H1 (cell line): ENCODE measurements around the gene SLC35F1. TPM values are rescaled to one million over a fixed set of nuclear protein-coding genes. Genes with fewer than 3 reads are reported as not detected.

Experiments used
- CTCF ChIA-PET: fragments of 300-600 bp; sonication (Branson Sonifier 250); formaldehyde crosslinking; loops from one replicate; lab custom pipeline; 2021; ENCODE audit not compliant: partially characterized antibody; lab: Charles Lee
- POLR2A ChIA-PET: fragments of 300-600 bp; sonication (Branson Sonifier 250); formaldehyde crosslinking; loops from one replicate; lab custom pipeline; 2021; ENCODE audit warnings: inconsistent platforms; ENCODE audit not compliant: partially characterized antibody; lab: Charles Lee
- DNase-seq, 2 experiments: peaks; one replicate each; pipeline versions ENCODE4 v3.0.0 to v3.0.0-alpha.2; 2010 to 2022; ENCODE audit warnings: low spot score in 2 of 2, low read depth in 1 of 2, mixed read lengths in 1 of 2
- FAIRE-seq: peaks from 2 replicates; lab custom pipeline; 2011; peaks lifted over from hg19 to GRCh38; lab: Jason Lieb, UNC
- H2AFZ ChIP-seq: 2 replicates; pipeline ENCODE4 v1.8.1; 2012; ENCODE audit warnings: low read length, inconsistent platforms
- H2AK5ac ChIP-seq: 2 replicates; pipeline ENCODE4 v1.6.1; 2013; ENCODE audit warnings: low read depth, low read length
- H2BK120ac ChIP-seq: replicated peaks from 2 replicates; pipeline ENCODE3; 2013; ENCODE audit warnings: low read depth, low read length, inconsistent platforms
- H2BK12ac ChIP-seq: 2 replicates; pipeline ENCODE4 v1.6.1; 2013; ENCODE audit warnings: low read depth, low read length
- H2BK15ac ChIP-seq: 2 replicates; pipeline ENCODE4 v1.6.1; 2013; ENCODE audit warnings: low read length
- H2BK20ac ChIP-seq: 2 replicates; pipeline ENCODE4 v1.6.1; 2013; ENCODE audit warnings: low read length
- H2BK5ac ChIP-seq: 2 replicates; pipeline ENCODE4 v1.6.1; 2013; ENCODE audit warnings: low read depth, low read length
- H3K14ac ChIP-seq: 2 replicates; pipeline ENCODE4 v1.6.1; 2013; ENCODE audit warnings: inconsistent platforms; ENCODE audit not compliant: insufficient read length
- H3K18ac ChIP-seq: 2 replicates; pipeline ENCODE4 v1.6.1; 2013; ENCODE audit warnings: low read length; ENCODE audit errors: extremely low read depth
- H3K23ac ChIP-seq: 2 replicates; pipeline ENCODE4 v1.6.1; 2013; ENCODE audit warnings: inconsistent platforms; ENCODE audit not compliant: insufficient read length
- H3K23me2 ChIP-seq: 2 replicates; pipeline ENCODE4 v1.6.1; 2013; ENCODE audit warnings: low read depth, low read length
- H3K27ac ChIP-seq: 2 replicates; pipeline ENCODE4 v1.6.1; 2011; ENCODE audit warnings: low read depth, low read length, inconsistent platforms
- H3K27me3 ChIP-seq, 4 experiments: replicated peaks in 1 of 4; 1 replicate in 1 of 4; 2 replicates in 3 of 4; pipeline versions ENCODE4 v1.6.1 to v1.8.1; 2011 to 2013; ENCODE audit warnings: low read length in 3 of 4, mild to moderate bottlenecking in 3 of 4, inconsistent platforms in 2 of 4, mixed read lengths in 2 of 4, moderate library complexity in 1 of 4; ENCODE audit not compliant: control insufficient read depth in 3 of 4, insufficient read depth in 3 of 4; ENCODE audit errors: extremely low read depth in 1 of 4
- H3K36me3 ChIP-seq, 4 experiments: 2 replicates each; pipeline versions ENCODE4 v1.6.1 to v1.8.1; 2011 to 2013; ENCODE audit warnings: mild to moderate bottlenecking in 4 of 4, low read length in 3 of 4, moderate library complexity in 2 of 4, control low read depth in 1 of 4, inconsistent platforms in 1 of 4; ENCODE audit not compliant: insufficient read depth in 4 of 4, control insufficient read depth in 2 of 4
- H3K4ac ChIP-seq: replicated peaks from 2 replicates; pipeline ENCODE3; 2013; ENCODE audit warnings: low read length, low read depth, mixed read lengths, inconsistent platforms; ENCODE audit not compliant: insufficient read length
- H3K4me1 ChIP-seq, 4 experiments: replicated peaks in 1 of 4; 1 replicate in 1 of 4; 2 replicates in 3 of 4; pipeline versions ENCODE4 v1.6.1 to v1.8.1; 2011 to 2013; ENCODE audit warnings: low read length in 3 of 4, inconsistent platforms in 2 of 4, mixed read lengths in 1 of 4; ENCODE audit not compliant: insufficient read depth in 4 of 4, control insufficient read depth in 3 of 4
- H3K4me2 ChIP-seq, 2 experiments: 2 replicates each; pipeline versions ENCODE4 v1.6.1 to v1.8.1; 2011 to 2013; ENCODE audit warnings: low read depth in 2 of 2, low read length in 2 of 2, control low read depth in 1 of 2, inconsistent platforms in 1 of 2, mild to moderate bottlenecking in 1 of 2; ENCODE audit not compliant: insufficient read depth in 1 of 2
- H3K4me3 ChIP-seq, 4 experiments: fragments of 200-600, 300-600 bp in 1 of 4; sonication (generic), shearing (Covaris generic), sonication (Bioruptor Twin) in 1 of 4; 2 replicates each; pipeline versions ENCODE4 v1.5.1 to v1.8.1; 2011 to 2016; ENCODE audit warnings: low read length in 4 of 4, low read depth in 3 of 4, control low read depth in 2 of 4, inconsistent platforms in 2 of 4, mild to moderate bottlenecking in 2 of 4, mixed read lengths in 1 of 4, moderate library complexity in 1 of 4; ENCODE audit not compliant: insufficient read depth in 2 of 4; ENCODE audit errors: extremely low read depth in 1 of 4
- H3K56ac ChIP-seq: replicated peaks from 2 replicates; pipeline ENCODE3; 2013; ENCODE audit warnings: low read depth, mild to moderate bottlenecking, mixed read lengths, low read length, inconsistent platforms; ENCODE audit not compliant: insufficient read length
- H3K79me1 ChIP-seq: 2 replicates; pipeline ENCODE4 v1.6.1; 2013; ENCODE audit warnings: low read depth, low read length, control low read depth
- H3K79me2 ChIP-seq, 2 experiments: 2 replicates each; pipeline versions ENCODE4 v1.6.1 to v1.8.1; 2012 to 2013; ENCODE audit warnings: low read length in 2 of 2, mild to moderate bottlenecking in 2 of 2, inconsistent platforms in 1 of 2; ENCODE audit not compliant: insufficient read depth in 2 of 2, control insufficient read depth in 1 of 2
- H3K9ac ChIP-seq, 4 experiments: replicated peaks in 1 of 4; 1 replicate in 1 of 4; 2 replicates in 3 of 4; pipeline versions ENCODE4 v1.6.1 to v1.8.1; 2011 to 2013; ENCODE audit warnings: low read depth in 3 of 4, low read length in 3 of 4, control low read depth in 2 of 4, mild to moderate bottlenecking in 2 of 4, moderate library complexity in 2 of 4, inconsistent platforms in 1 of 4; ENCODE audit errors: extremely low read depth in 1 of 4
- H3K9me3 ChIP-seq, 2 experiments: 2 replicates each; pipeline versions ENCODE4 v1.6.1 to v1.8.1; 2012 to 2013; ENCODE audit warnings: mild to moderate bottlenecking in 2 of 2, moderate library complexity in 2 of 2, control low read depth in 1 of 2, inconsistent platforms in 1 of 2, low read depth in 1 of 2, low read length in 1 of 2, mixed read lengths in 1 of 2; ENCODE audit not compliant: insufficient read depth in 2 of 2
- H4K20me1 ChIP-seq, 2 experiments: replicated peaks in 1 of 2; 2 replicates each; pipeline versions ENCODE3 to v1.8.1; 2011 to 2013; ENCODE audit warnings: inconsistent platforms in 2 of 2, low read length in 2 of 2, mild to moderate bottlenecking in 1 of 2; ENCODE audit not compliant: insufficient read depth in 2 of 2, control insufficient read depth in 1 of 2
- H4K5ac ChIP-seq: 2 replicates; pipeline ENCODE4 v1.6.1; 2013; ENCODE audit warnings: low read length, low read depth, mixed read lengths, inconsistent platforms; ENCODE audit not compliant: insufficient read length
- H4K8ac ChIP-seq: 2 replicates; pipeline ENCODE4 v1.8.0; 2013; ENCODE audit warnings: mild to moderate bottlenecking, moderate library complexity, low read length, inconsistent platforms; ENCODE audit not compliant: insufficient read depth; ENCODE audit errors: extremely low read depth
- H4K91ac ChIP-seq: replicated peaks from 2 replicates; pipeline ENCODE3; 2013; ENCODE audit warnings: low read length, mixed read lengths, inconsistent platforms; ENCODE audit not compliant: insufficient read length
- ASH2L ChIP-seq: fragments of 200-600, 300-600 bp; sonication (generic); IDR thresholded peaks from one replicate; pipeline ENCODE4 v1.7.1; 2017; ENCODE audit warnings: low read length
- HDAC2 ChIP-seq, 2 experiments: fragments of 300-600 bp in 1 of 2; sonication (generic) in 1 of 2; IDR thresholded peaks; 2 replicates each; pipeline ENCODE4 v1.6.1; 2011 to 2012; ENCODE audit warnings: low read depth in 2 of 2, low read length in 2 of 2, mild to moderate bottlenecking in 2 of 2, moderate library complexity in 2 of 2, borderline replicate concordance in 1 of 2, inconsistent platforms in 1 of 2
- SIN3A ChIP-seq, 2 experiments: IDR thresholded peaks in 1 of 2; conservative IDR thresholded peaks in 1 of 2; 2 replicates each; pipeline ENCODE4 v1.6.1; 2011 to 2012; ENCODE audit warnings: low read length in 2 of 2, improper control_type of control experiment in 1 of 2, low read depth in 1 of 2, mild to moderate bottlenecking in 1 of 2
- polyA plus RNA-seq, 7 experiments: library from polyadenylated mRNA; depleted of rRNA in 3 of 7; stranded (reverse) in 5 of 7; unstranded in 2 of 7; fragments of >200 nt in 5 of 7; fragments of 200-250 nt in 2 of 7; gene quantifications; 1 replicate in 5 of 7; 2 replicates in 1 of 7; 4 replicates in 1 of 7; pipeline versions ENCODE4 v1.2.1 to v1.2.3, GENCODE V29; 2011 to 2013; ENCODE audit warnings: missing spikeins in 2 of 7, mixed read lengths in 2 of 7
- total RNA-seq: library from RNA; stranded (reverse); fragmentation: NEBNext Ultra II Directional; extraction: Animal tissue kit (Norgen Biotek cat#: 25700); gene quantifications from 2 replicates; pipeline ENCODE4 v1.2.1, GENCODE V29; 2021
- TF ChIP-seq, protein P1 (sequence below): IDR thresholded peaks from 2 replicates; pipeline ENCODE4 v1.6.1; 2012; ENCODE audit warnings: inconsistent platforms

SLC35F1 gene
- total and polyA plus RNA-seq, 2 of the 8 experiments (the other 6 are each of a cell fraction or from before 2014, with no cell fraction given) = 7.0 to 10.0 TPM

DNA sequence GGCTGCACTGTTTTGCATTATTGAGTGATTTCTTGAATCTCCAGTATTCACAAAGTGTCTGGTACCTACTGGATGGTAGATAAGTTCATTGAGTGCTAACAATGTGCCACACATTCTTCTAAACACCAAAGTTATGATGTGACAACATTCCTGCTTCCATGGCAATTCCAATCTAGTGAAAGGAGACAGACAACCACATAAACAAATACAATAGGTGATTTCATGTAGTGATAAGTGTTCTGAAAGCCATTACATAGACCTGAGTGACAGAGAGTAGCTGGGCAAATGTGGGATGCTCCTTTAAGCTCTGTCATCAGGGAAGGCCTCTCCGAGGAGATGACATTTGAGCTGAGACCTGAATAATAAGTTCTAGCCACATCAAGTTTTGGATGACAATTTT, 295.5 kb downstream of the SLC35F1 start (continued):
- no peak for TF ChIP-seq ASH2L

DNA sequence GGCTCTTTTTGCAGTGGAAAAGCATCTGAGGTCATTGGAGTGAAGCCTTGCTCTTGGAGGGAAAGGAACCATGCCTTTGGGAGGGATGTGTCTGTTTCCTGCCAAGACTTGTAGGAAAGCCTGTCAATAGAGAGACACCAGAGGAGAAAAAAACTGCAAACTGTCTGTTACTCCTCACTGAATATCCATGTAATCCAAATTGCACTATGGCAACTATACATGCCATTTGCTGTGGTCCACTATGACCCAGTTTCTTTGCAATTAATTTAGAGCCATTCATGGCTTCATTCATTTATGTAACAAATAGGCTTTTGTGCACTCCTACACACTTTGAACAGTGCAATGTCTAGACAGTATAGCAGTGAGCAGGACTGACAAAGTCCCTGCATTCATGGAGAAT, 296.5 kb downstream of the SLC35F1 start:
- H4K20me1 ChIP-seq = no peaks in the 10 kb centered on the region
- no peak overlapping the region for H4K5ac ChIP-seq
- H3K9me3 ChIP-seq = no peaks in the 10 kb centered on the region
- H3K18ac ChIP-seq = no peak overlapping the region
- H4K8ac ChIP-seq = no peak overlapping the region
- no peak overlapping the region for H2AFZ ChIP-seq
- no peak overlapping the region for H3K9ac ChIP-seq
- H3K79me2 ChIP-seq = no peaks in the 10 kb centered on the region
- CTCF ChIA-PET = no interaction called here
- no peaks in the 10 kb centered on the region for H3K79me1 ChIP-seq
- no peak overlapping the region for H3K4ac ChIP-seq
- H2BK20ac ChIP-seq = no peak overlapping the region
- no peak overlapping the region for H3K56ac ChIP-seq
- no peak overlapping the region for H3K27ac ChIP-seq
- H3K4me1 ChIP-seq = peaks cover 0 to 5% (median 4%) of the 10 kb centered on the region in 4 experiments; a peak in 3 of 7 replicates
- no peak overlapping the region for H2BK15ac ChIP-seq
- no peaks in the 10 kb centered on the region for H3K36me3 ChIP-seq
- H3K14ac ChIP-seq = no peak overlapping the region
- no peaks in the 10 kb centered on the region for H3K27me3 ChIP-seq
- DNase-seq = no peak
- no peak overlapping the region for H2BK12ac ChIP-seq
- H3K23ac ChIP-seq = no peak overlapping the region
- peaks cover 2% of the 10 kb centered on the region; the same call in 1 of the 2 replicates for H3K23me2 ChIP-seq
- no peak overlapping the region for H3K4me3 ChIP-seq
- H2AK5ac ChIP-seq = no peak overlapping the region
- H2BK5ac ChIP-seq = no peak overlapping the region
- FAIRE-seq = no peak
- H2BK120ac ChIP-seq = no peak overlapping the region
- H4K91ac ChIP-seq = no peak overlapping the region
- POLR2A ChIA-PET = no interaction called here
- no peak overlapping the region for H3K4me2 ChIP-seq
- TF ChIP-seq SIN3A (conservative IDR thresholded peaks at IDR 0.05 in 1 of 2, IDR thresholded peaks at IDR 0.05 in 1 of 2; ENCODE audit: low read depth in 1 of 2, low read length in 2 of 2) = no peak
- TF ChIP-seq HDAC2 (IDR thresholded peaks at IDR 0.05; ENCODE audit: borderline replicate concordance in 1 of 2, low read depth in 2 of 2, low read length in 2 of 2) = no peak
- TF ChIP-seq, protein P1, sequence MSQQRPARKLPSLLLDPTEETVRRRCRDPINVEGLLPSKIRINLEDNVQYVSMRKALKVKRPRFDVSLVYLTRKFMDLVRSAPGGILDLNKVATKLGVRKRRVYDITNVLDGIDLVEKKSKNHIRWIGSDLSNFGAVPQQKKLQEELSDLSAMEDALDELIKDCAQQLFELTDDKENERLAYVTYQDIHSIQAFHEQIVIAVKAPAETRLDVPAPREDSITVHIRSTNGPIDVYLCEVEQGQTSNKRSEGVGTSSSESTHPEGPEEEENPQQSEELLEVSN = no peak
